ENCODE data around the gene PAN3.
"Not testable (repeated sequence)": the region's sequence is repeated elsewhere in the genome, so short reads cannot be mapped to it uniquely, and the experiment has no call there.

PAN3 gene, protein sequence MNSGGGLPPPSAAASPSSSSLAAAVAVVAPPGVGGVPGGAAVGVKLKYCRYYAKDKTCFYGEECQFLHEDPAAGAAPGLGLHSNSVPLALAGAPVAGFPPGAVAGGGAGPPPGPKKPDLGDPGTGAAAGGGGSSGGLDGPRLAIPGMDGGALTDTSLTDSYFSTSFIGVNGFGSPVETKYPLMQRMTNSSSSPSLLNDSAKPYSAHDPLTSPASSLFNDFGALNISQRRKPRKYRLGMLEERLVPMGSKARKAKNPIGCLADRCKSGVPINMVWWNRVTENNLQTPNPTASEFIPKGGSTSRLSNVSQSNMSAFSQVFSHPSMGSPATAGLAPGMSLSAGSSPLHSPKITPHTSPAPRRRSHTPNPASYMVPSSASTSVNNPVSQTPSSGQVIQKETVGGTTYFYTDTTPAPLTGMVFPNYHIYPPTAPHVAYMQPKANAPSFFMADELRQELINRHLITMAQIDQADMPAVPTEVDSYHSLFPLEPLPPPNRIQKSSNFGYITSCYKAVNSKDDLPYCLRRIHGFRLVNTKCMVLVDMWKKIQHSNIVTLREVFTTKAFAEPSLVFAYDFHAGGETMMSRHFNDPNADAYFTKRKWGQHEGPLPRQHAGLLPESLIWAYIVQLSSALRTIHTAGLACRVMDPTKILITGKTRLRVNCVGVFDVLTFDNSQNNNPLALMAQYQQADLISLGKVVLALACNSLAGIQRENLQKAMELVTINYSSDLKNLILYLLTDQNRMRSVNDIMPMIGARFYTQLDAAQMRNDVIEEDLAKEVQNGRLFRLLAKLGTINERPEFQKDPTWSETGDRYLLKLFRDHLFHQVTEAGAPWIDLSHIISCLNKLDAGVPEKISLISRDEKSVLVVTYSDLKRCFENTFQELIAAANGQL

DNA sequence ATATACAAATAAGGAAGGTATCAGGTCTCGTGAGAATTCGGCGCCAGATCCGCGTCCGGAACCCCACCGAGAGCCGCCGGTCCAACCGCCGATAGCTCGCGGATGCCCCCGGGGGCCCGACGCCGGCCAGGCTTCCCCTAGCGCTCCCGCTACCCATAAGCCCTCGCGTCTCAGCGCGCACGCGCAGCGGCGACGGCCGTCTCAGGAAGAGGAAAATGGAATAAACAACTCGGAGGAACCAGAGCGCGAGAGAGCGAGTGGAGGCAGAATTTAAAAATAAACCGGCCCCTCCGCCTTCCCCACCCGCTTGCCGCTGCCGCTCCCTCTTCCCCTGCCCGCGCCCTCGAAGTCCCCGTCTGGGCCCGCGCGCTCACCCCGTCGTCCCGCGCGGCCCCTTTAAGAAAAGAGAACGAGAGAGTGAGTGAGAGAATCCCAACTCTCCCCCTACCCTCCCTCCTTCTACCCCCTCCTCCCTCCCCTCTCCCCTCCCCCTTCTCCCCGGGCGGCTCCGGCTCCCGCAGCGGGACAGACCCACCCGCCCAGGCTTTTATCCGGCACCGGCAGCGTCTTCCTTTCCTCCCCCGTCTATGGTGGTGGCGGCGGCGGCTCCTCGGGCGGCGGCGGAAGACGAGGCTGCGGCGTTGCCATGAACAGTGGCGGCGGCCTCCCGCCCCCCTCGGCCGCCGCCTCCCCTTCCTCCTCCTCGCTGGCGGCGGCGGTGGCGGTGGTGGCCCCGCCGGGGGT lies at the start of gene PAN3:
Gene PAN3, plus strand, starts transcription at position 534 of the 744 bp plus-strand sequence. Its CDS starts 113 bp downstream, at position 647.
- DNase-seq: no peak

DNA sequence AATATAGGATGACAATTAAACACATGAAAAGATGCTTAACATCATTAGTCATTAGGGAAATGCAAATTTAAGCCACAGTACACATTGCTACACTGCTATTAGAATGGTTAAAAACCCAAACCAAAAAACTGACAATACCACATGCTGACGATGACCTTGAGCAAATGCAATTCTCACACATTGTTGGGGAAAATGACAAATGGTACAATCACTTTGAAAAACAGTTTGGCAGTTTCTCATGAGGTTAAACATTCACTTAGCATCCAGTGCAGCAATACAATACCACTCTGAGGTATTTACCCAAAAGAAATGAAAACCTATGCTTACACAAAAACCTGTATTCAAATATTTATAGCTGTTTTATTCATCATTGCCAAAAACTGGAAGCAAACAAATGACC lies 49.3 kb upstream of the PAN3 start:
- DNase-seq: no peak

DNA sequence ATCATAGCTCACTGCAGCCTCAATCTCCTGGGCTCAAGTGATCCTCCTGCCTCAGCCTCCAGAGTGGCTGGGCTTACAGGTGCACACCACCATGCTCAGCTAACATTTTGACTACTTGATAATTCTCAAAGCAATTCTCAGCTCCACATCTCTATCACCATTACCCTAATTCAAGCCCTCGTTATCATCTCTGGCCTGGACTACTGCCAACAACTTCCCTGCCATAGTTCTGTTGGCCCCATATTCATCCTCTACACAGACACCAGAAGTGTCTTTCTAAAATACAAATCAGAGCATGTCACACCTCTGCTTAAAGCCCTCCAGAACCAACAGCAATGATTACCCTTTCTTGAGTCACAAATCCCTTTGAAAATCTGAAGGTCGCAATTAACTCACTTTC lies 45.9 kb upstream of the PAN3 start:
- no peak for DNase-seq

- no peak for DNase-seq
Observed at GRCh38 chr13:28093881-28094280, 44.5 kb upstream of the PAN3 start.

DNA sequence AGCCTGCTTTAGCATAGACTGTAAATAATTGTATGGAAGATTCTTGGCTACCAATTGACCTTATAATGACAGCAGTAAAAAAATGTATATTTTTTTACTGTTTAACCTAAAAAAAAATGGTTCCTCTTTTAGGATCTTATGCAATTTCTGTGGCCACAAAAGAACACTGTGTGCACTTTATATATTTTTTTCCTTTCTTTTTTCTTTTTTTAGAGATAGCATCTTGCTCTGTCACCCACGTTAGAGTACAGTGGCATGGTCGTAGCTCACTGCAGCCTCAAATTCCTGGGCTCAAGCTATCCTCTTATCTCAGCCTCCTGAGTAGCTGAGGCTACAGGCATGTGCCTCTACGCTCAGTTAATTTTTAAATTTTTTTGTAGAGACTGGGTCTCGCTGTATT lies 44.0 kb upstream of the PAN3 start:
- no peak for DNase-seq

- DNase-seq: no peak
Observed at GRCh38 chr13:28097503-28097902, 40.8 kb upstream of the PAN3 start.

DNA sequence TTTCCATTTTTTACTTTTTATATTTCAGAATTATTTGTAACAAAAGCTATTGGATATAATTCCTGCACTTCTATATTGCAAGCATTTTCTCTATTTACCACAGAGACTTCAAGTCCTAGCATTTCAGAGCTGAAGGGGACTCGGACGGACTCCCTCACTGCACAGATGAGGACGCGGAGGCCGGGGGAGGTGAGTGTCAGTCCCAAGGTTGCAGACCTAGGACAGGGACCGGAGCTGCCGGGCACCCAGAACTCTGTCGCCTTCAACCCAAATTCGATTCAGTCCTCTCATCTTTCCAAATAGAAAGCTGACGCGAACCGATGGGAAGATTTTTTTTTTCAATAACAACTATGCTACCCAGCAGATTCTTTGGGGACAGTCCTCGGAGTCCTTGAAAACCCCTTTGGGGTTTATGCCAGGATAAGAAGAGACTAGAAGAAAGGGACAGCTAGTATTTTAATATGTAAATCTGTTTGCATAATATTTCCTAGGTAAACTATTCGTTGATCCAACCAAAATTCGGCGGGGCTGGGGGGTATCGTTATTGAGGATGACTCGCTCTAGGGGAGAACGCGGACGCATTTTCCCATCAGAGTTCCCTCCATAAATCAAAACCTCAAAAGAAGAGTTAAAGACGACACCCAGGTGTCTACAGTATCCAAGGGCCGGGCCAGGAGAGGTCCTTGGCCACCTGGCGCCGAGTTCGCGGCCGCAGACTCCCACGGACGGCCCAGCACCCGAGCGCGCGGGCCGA lies 38.8 kb upstream of the PAN3 start:
- no peak for DNase-seq

DNA sequence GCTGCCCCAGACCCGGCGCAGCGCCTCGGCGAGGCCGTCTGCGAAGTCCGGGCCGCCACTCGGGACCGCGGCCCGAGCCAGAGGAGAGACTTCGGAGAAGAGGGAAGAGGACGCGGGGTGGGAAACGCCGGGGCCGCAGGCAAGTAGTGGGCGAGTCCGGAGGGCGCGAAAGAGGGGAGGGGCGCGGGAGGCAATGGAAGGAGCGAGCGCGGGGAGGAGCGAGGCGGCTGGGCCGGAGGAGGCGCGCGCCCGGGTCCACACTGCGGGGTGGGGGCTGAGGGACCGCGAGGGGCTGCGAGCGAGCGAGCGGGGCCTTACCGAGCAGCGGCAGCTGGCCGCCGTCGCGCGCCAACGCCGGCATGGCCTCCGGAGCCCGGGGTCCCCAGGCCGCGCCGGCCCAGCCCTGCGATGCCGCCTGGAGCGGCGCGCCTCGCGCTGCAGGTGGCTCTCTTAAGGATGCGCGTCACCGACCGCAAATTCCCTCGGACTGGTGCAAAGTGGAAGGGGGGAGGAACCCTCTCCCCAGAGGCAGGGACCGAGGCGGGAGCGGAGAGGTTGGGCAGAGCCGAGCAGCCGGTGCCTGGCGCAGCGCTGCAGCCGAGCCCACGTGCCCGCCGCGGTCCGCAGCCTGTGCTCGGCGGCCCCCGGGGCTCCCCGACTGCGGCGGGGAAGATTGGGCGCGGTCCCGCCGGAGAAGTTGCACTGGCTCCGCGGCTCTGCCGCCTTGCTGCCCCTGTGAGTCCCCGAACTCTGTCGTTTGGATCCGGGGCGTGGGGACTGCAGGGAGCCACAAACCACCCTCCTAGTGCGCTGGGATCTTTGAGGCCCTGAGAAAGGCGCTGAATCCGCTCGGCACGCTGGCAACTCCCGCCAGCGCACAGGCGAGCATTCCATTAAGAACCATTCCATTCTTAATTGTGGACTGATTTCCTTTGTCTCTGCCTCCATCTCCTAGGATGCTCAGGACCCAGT lies 37.9 kb upstream of the PAN3 start, which contains the start of gene FLT3:
Gene FLT3, minus strand, starts transcription at position 427 of the 972 bp plus-strand sequence. Its CDS starts 66 bp downstream, at position 361.
- no peak for DNase-seq

DNA sequence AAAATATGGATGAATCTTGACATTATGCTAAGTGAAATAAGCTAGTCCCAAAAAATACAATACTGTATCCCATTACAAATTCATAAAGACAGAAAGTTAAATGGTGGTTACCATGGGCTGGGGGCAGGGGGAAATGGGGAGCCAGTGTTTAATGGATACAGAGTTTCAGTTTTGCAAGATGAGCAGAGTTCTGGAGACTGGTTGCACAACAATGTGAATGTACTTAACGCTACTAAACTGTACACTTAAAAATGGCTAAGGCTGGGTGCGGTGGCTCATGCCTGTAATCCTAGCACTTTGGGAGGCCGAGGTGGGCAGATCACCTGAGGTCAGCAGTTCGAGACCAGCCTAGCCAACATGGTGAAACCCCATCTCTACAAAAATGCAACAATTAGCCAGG lies 36.5 kb upstream of the PAN3 start:
- not testable (repeated sequence) for DNase-seq

DNA sequence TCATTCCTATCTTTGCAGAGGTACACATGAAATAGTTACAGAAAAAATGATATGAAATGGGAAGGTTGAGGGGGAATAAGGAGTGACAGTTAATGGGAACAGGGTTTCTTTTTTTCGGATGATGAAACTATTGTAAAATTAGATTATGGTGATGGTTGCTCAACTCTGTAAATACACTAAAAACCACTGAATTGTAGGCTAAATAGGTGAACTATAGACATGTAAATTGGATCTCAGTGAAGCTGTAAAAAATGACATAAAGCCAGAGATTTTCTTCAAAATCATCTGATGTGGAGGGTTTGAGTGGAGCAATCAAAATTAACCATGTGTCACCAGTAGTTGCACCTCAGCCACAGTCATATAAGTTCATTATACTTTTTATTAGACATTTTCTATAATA lies 31.4 kb upstream of the PAN3 start:
- DNase-seq: no peak

GRCh38 chr13:28110414-28110813 lies 27.9 kb upstream of the PAN3 start:
- DNase-seq: no peak

GRCh38 chr13:28116736-28117135 lies 21.6 kb upstream of the PAN3 start:
- no peak for DNase-seq

GRCh38 chr13:28117689-28118377 lies 20.5 kb upstream of the PAN3 start:
- DNase-seq: no peak

- no peak for DNase-seq
Observed at GRCh38 chr13:28120317-28120716, 18.0 kb upstream of the PAN3 start.

DNA sequence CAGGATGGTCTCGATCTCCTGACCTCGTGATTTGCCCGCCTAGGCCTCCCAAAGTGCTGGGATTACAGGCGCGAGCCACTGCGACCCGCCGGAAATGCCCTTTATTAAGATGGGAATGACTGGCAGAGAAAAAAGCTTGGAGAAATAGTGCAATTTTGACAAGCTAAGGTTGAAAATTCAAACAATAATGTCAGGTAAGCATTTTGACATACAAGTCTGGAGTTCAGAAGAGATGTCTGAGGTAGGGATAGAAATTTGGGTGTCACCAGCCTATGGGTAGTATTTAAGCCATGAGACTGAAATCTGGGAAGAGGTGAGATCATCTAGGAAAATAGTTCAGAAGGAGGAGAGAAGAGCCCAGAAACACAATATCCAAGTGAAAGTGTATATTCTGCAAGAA lies 17.1 kb upstream of the PAN3 start:
- DNase-seq: no peak

DNA sequence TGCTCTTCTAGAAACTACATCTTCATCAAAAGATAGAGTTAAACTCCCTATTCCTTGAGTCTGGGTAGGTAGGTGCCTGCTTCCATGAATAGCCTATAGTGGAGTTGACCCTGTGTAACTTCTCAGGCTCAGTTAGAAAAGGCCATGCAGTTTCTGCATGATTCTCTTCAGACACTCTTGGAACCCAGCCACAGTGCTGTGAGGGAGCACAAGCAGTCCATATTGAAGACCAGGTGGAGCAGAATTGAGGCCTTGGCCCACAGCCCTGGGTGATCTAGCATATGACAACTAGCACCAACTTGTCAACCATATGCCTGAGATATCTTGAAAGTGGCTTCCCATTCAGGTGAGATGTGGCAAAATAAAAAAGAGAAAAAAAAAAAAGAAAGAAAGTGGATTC lies 10.3 kb upstream of the PAN3 start:
- DNase-seq: no peak

GRCh38 chr13:28128926-28129325 lies 9.4 kb upstream of the PAN3 start:
- no peak for DNase-seq

DNA sequence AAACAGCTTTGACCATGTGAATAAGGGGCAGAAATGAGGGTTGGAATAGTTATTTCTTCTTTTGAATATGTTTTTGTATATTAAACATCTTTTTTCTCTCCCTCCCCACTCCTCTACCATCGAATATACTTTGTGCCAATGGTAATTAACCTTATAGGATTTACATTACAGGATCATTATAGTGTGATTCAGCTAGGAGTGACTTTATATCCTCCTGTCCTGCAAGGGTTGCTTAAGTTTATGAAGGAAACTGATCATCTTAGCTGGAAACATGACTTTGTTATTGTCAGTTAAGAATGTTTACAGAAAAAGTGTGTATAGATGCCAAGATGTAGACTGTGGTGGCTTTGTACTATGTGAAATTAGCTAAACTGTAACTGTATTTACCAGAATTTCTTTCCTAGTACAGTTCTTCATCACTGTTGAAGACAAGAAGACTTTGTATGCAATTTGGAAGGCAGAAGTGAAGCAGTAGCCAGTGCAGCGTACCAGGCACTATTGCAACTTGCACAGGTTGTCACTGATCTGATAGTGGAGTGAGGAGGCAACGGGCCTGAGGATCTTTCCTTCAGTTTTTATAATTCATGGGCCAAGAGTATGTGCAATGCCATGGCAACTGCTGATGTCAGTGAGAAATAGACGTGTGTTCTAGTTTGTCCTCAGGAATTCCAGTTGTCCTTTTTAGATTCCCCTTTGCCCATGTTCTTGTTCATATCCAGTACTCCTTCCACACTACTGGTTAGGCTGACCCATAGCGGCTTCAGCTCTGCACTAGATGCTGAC lies 8.2 kb upstream of the PAN3 start:
- no peak for DNase-seq

DNA sequence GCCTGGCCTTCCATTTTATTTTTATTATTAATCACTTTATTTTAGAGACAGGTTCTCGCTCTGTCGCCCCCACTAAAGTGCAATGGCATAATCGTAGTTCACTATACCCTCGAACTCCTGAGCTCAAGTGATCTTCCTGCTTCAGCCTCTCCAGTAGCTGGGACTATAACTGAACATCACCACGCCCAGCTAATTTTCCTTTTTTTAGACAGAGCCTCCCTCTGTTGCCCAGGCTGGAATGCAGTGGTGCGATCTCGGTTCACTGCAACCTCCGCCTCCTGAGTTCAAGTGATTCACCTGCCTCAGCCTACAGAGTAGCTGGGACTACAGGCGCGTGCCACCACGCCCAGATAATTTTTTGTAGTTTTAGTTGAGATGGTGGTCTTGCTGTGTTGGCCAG lies 6.7 kb upstream of the PAN3 start:
- DNase-seq: no peak

GRCh38 chr13:28136916-28137315 lies 1.4 kb upstream of the PAN3 start:
- DNase-seq: no peak

Measured in NCI-H2081 treated with DMSO at 0.1 percent for 48 hours (cell line).